Tibial artery (tissue), 4 donors: ENCODE data around the gene RNF144B.
"Not testable (repeated sequence)": the region's sequence is repeated elsewhere in the genome, so short reads cannot be mapped to it uniquely, and the experiment has no call there.

Experiments
- DNase-seq, 2 donors: peaks; one replicate each; pipeline ENCODE4 v3.0.0-alpha.2; 2019
- H3K27ac ChIP-seq, 2 donors: fragments of 200-600 bp; sonication (generic) in 1 of 2; 1 replicate in 1 of 2; 2 replicates in 1 of 2; pipeline ENCODE4 v1.5.1; 2018 to 2019; ENCODE audit warnings: mild to moderate bottlenecking in 1 of 2
- H3K27me3 ChIP-seq, 2 donors: fragments of 200-600 bp; sonication (generic) in 1 of 2; one replicate each; pipeline versions ENCODE4 v1.5.1 to v1.6.0; 2016 to 2019
- H3K36me3 ChIP-seq, 3 donors: fragments of 200-600 bp; sonication (generic) in 2 of 3; one replicate each; pipeline ENCODE4 v1.5.1; 2016 to 2019; ENCODE audit warnings: mild to moderate bottlenecking in 2 of 3
- H3K4me1 ChIP-seq, 4 donors: fragments of 200-600 bp; sonication (generic) in 2 of 4; 1 replicate in 3 of 4; 2 replicates in 1 of 4; pipeline ENCODE4 v1.5.1; 2016 to 2019
- H3K4me3 ChIP-seq, 2 donors: fragments of 200-600 bp; sonication (generic) in 1 of 2; 1 replicate in 1 of 2; 2 replicates in 1 of 2; pipeline ENCODE4 v1.5.1; 2018 to 2019; ENCODE audit warnings: mild to moderate bottlenecking in 2 of 2
- H3K9me3 ChIP-seq, 3 donors: fragments of 200-600 bp; sonication (generic) in 1 of 3; one replicate each; pipeline ENCODE4 v1.5.1; 2016 to 2019
- intact Hi-C: fragments of 100-400 bp; cut with DNase I; formaldehyde crosslinking; loops from one replicate; pipeline ENCODE4 v1.15.0; 2023; ENCODE audit warnings: low total_unique reads
- TF ChIP-seq, protein P1 (sequence below), 2 experiments: fragments of 200-600 bp in 1 of 2; fragments of 450-650 bp in 1 of 2; IDR thresholded peaks; one replicate each; pipeline ENCODE4 v1.5.1; 2017 to 2019; ENCODE audit warnings: antibody characterized with exemption in 2 of 2, mild to moderate bottlenecking in 1 of 2, moderate library complexity in 1 of 2

RNF144B gene

DNA sequence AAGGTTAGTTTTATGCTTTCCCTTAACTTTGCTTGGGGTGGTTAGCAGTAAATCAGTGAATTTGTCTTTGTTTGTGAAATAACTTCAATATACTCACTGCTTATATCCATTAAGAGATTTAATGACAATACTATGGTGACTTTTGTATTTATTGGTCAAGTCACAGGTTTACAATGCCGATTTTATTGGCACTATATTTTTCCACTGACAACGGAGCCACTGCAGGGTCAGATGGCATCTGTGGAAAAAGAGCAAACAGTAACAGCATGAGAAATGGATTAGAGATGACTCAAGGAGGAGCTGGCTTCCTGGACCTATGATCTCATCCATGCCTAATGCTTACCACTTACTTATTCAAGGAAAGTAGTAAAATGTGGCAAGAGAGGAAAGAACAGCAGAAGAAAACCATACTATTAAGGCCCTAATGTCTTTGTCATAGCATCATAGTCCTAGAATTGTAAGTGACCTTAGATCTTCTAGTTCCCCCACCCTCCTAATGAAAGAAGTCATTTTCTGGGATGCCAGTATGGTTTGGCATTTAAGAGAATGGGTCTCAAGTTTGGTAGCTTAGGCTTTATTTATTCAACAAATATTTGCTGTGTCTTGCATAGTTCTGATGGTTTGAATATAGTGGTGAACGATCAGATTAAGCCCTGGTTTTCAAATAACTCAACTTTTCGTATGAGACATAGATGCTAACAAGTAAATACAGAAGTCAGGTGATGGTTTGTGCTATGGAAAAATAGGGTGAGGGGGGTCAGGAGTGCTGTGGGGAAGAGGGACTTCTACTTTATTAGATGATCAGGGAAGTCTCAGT lies 18.5 kb downstream of the RNF144B start:
- Histone ChIP-seq H3K4me1 (peaks cover 0 to 23% (median 2%) of the 10 kb centered on the region in 4 donors), H3K27ac (no peak overlapping the region), H3K36me3 (peaks cover 0 to 2% (median 0%) of the 10 kb centered on the region in 3 donors), H3K9me3 (no peaks in the 10 kb centered on the region), H3K4me3 (no peak overlapping the region), H3K27me3 (no peaks in the 10 kb centered on the region)
- DNase-seq: no peak
- intact Hi-C loops: no loop called here
- TF ChIP-seq, protein P1, sequence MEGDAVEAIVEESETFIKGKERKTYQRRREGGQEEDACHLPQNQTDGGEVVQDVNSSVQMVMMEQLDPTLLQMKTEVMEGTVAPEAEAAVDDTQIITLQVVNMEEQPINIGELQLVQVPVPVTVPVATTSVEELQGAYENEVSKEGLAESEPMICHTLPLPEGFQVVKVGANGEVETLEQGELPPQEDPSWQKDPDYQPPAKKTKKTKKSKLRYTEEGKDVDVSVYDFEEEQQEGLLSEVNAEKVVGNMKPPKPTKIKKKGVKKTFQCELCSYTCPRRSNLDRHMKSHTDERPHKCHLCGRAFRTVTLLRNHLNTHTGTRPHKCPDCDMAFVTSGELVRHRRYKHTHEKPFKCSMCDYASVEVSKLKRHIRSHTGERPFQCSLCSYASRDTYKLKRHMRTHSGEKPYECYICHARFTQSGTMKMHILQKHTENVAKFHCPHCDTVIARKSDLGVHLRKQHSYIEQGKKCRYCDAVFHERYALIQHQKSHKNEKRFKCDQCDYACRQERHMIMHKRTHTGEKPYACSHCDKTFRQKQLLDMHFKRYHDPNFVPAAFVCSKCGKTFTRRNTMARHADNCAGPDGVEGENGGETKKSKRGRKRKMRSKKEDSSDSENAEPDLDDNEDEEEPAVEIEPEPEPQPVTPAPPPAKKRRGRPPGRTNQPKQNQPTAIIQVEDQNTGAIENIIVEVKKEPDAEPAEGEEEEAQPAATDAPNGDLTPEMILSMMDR (IDR thresholded peaks at IDR 0.05): no peak

GRCh38 chr6:18406955-18407749 lies 20.0 kb downstream of the RNF144B start:
- H3K27ac ChIP-seq: no peak overlapping the region
- no peaks in the 10 kb centered on the region for H3K27me3 ChIP-seq
- no peak overlapping the region for H3K4me3 ChIP-seq
- TF ChIP-seq, protein P1 (IDR thresholded peaks at IDR 0.05): no peak
- H3K4me1 ChIP-seq: peaks cover 0 to 23% (median 2%) of the 10 kb centered on the region in 4 donors
- H3K36me3 ChIP-seq: no peaks in the 10 kb centered on the region
- intact Hi-C loops: no loop called here
- no peak for DNase-seq
- no peaks in the 10 kb centered on the region for H3K9me3 ChIP-seq

GRCh38 chr6:18409602-18410001 lies 22.5 kb downstream of the RNF144B start:
- H3K9me3 ChIP-seq, H3K27ac ChIP-seq, DNase-seq, intact Hi-C loops, H3K36me3 ChIP-seq, H3K4me3 ChIP-seq, H3K27me3 ChIP-seq: not testable (repeated sequence)
- H3K4me1 ChIP-seq: peaks cover 0 to 16% (median 0%) of the 10 kb centered on the region in 4 donors

DNA sequence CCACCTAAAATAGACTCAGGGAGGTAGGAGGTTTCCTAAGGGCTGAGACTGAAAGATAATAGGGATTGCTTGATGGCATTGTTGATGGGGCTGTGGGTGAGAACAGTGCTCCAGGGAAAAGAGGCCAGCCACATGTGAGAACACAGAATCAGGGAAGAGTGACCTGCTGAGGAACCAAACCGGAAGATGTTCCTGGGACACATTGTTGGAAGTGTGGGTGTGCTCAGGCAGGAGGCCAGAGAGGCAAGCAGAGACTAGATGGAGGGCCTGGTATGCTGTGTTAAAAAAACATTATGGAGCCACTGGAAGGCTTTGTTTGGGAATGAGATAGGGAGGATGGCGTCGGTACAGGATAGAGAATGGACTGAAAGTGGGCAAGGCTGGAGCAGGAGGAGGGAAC lies 23.3 kb downstream of the RNF144B start:
- TF ChIP-seq, protein P1 (IDR thresholded peaks at IDR 0.05): no peak
- no peaks in the 10 kb centered on the region for H3K36me3 ChIP-seq
- H3K27ac ChIP-seq: no peak overlapping the region
- no peak for DNase-seq
- peaks cover 0 to 22% (median 1%) of the 10 kb centered on the region in 4 donors for H3K4me1 ChIP-seq
- H3K4me3 ChIP-seq: no peak overlapping the region
- intact Hi-C loops: no loop called here
- H3K9me3 ChIP-seq: no peaks in the 10 kb centered on the region
- no peaks in the 10 kb centered on the region for H3K27me3 ChIP-seq

DNA sequence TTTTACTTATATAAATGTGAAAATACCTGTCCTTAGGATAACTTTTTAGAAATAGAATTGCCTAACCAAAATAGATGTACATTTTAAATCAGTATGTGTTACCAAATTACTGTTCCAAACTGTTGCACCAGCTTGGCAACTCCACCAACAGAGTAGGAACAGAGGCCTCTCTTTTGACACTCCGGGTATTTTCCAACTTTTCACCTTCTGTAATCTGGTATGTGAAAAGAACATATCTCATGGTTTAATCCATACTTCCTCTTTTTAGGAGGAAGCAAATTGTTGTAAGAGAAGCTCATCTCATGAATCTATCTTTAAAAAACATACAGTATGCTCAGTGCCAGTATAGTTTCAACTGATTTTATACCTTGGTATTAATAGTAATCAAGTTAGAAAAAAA lies 24.9 kb downstream of the RNF144B start:
- TF ChIP-seq, protein P1 (IDR thresholded peaks at IDR 0.05): no peak
- Histone ChIP-seq H3K4me3 (no peak overlapping the region), H3K4me1 (peaks cover 0 to 25% (median 11%) of the 10 kb centered on the region in 4 donors)

DNA sequence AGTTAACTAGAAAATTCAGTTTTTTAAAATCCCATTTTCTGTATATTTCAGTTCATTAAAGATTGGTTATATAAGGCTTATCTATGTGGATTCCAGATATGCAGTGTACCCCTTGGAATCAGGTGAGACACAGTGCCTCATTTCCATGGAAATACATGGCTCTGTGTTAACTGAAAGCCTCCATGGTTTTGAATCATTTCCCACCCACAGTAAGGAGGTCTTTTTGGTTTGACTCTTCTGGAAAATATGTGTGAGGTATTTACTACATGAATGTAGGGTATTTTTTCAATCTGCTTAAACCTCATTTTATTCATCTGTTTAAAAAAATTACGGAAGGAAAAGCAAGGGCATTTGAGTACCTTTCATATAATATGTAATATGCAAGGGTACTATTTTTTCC lies 25.5 kb downstream of the RNF144B start:
- no peak overlapping the region for H3K4me3 ChIP-seq
- H3K27ac ChIP-seq: no peak overlapping the region
- DNase-seq: no peak
- no peaks in the 10 kb centered on the region for H3K9me3 ChIP-seq
- H3K4me1 ChIP-seq: peaks cover 0 to 25% (median 11%) of the 10 kb centered on the region in 4 donors
- no peaks in the 10 kb centered on the region for H3K36me3 ChIP-seq
- intact Hi-C loops: no loop called here
- TF ChIP-seq, protein P1 (IDR thresholded peaks at IDR 0.05): no peak
- no peaks in the 10 kb centered on the region for H3K27me3 ChIP-seq

More for the DNA sequence above, 24.9 kb downstream of the RNF144B start:
- DNase-seq: no peak
- Histone ChIP-seq H3K36me3 (no peaks in the 10 kb centered on the region), H3K27me3 (no peaks in the 10 kb centered on the region), H3K9me3 (no peaks in the 10 kb centered on the region), H3K27ac (no peak overlapping the region)
- intact Hi-C loops: no loop called here
